GM12878 (cell line): ENCODE data around the gene NKAIN2. TPM values are rescaled to one million over a fixed set of nuclear protein-coding genes. Genes with fewer than 3 reads are reported as not detected.

Source experiments
- ATAC-seq: fragments of 200-7000 bp; cut with Tn5 transposase; 3 replicates; pipeline ENCODE4 v1.9.1; 2020; ENCODE audit warnings: mild to moderate bottlenecking, moderate library complexity
- BruUV-seq: library from RNA; stranded (reverse); fragments of 400-500 nt; replicated peaks from 2 replicates; lab custom pipeline; 2021; lab: Mats Ljungman, UMichigan
- CTCF ChIA-PET: fragments of 300-600 bp; sonication (Branson Sonifier 250); formaldehyde crosslinking; extraction: SDS; loops from one replicate; lab custom pipeline; 2021; ENCODE audit warnings: inconsistent platforms; lab: Yijun Ruan, JAX
- POLR2A ChIA-PET: fragments of 350-600 bp; formaldehyde crosslinking; extraction: SDS; loops from one replicate; lab custom pipeline; 2021; ENCODE audit warnings: inconsistent platforms; lab: Charles Lee
- RAD21 ChIA-PET: fragments of 300-600 bp; sonication (Branson Sonifier 250); formaldehyde crosslinking; loops from one replicate; lab custom pipeline; 2023; ENCODE audit warnings: antibody characterized with exemption; ENCODE audit not compliant: unreplicated experiment; lab: Charles Lee
- SMC1A ChIA-PET: fragments of 300-600 bp; sonication (Branson Sonifier 250); formaldehyde crosslinking; loops from one replicate; lab custom pipeline; 2023; ENCODE audit not compliant: unreplicated experiment, uncharacterized antibody; lab: Charles Lee
- DNase-seq: peaks from one replicate; pipeline ENCODE4 v3.0.0-alpha.2; 2011; ENCODE audit warnings: low read depth, low spot score
- FAIRE-seq: peaks from 3 replicates; lab custom pipeline; 2011; peaks lifted over from hg19 to GRCh38; lab: Jason Lieb, UNC
- H2AFZ ChIP-seq: 2 replicates; pipeline ENCODE4 v1.6.0; 2011; ENCODE audit warnings: low read depth, low read length, control low read depth; ENCODE audit not compliant: control insufficient read depth
- H3K27ac ChIP-seq: 2 replicates; pipeline ENCODE4 v1.5.1; 2011; ENCODE audit warnings: control low read depth; ENCODE audit not compliant: control insufficient read depth, insufficient read depth
- H3K27me3 ChIP-seq, 2 experiments: replicated peaks in 1 of 2; 2 replicates each; pipeline versions ENCODE4 v1.6.0 to v1.6.1; 2011; ENCODE audit warnings: low read length in 1 of 2; ENCODE audit not compliant: control insufficient read depth in 2 of 2, insufficient read depth in 2 of 2
- H3K36me3 ChIP-seq, 2 experiments: 2 replicates each; pipeline ENCODE4 v1.5.1; 2011; ENCODE audit warnings: low read length in 1 of 2; ENCODE audit not compliant: control insufficient read depth in 2 of 2, insufficient read depth in 2 of 2
- H3K4me1 ChIP-seq: 2 replicates; pipeline ENCODE4 v1.6.1; 2011; ENCODE audit warnings: mild to moderate bottlenecking, low read length, moderate library complexity, mixed read lengths; ENCODE audit not compliant: control insufficient read depth, insufficient read depth
- H3K4me2 ChIP-seq: 2 replicates; pipeline ENCODE4 v1.6.0; 2011; ENCODE audit warnings: control low read depth; ENCODE audit not compliant: control insufficient read depth, insufficient read depth
- H3K4me3 ChIP-seq: fragments of 200-600 bp; sonication (generic); 2 replicates; pipeline ENCODE4 v1.5.1; 2016
- H3K79me2 ChIP-seq: 2 replicates; pipeline ENCODE4 v1.6.0; 2011; ENCODE audit warnings: low read length; ENCODE audit not compliant: control insufficient read depth, insufficient read depth
- H3K9ac ChIP-seq: 2 replicates; pipeline ENCODE4 v1.8.0; 2011; ENCODE audit warnings: low read length, control low read depth, mixed read lengths; ENCODE audit not compliant: control insufficient read depth, insufficient read depth
- H3K9me3 ChIP-seq: replicated peaks from 3 replicates; pipeline ENCODE4 v1.5.1; 2011; ENCODE audit warnings: mild to moderate bottlenecking, low read length; ENCODE audit not compliant: control insufficient read depth, insufficient read depth
- H4K20me1 ChIP-seq: 2 replicates; pipeline ENCODE4 v1.6.0; 2011; ENCODE audit not compliant: control insufficient read depth, insufficient read depth
- ATF7 ChIP-seq: fragments of 450-650 bp; IDR thresholded peaks from 2 replicates; pipeline ENCODE4 v1.6.1; 2016; ENCODE audit warnings: low read depth, mild to moderate bottlenecking
- CBFB ChIP-seq: IDR thresholded peaks from 2 replicates; pipeline ENCODE4 v1.6.1; 2016; ENCODE audit warnings: antibody characterized with exemption, low read depth
- DPF2 ChIP-seq: fragments of 450-650 bp; IDR thresholded peaks from 2 replicates; pipeline ENCODE4 v1.6.1; 2017; ENCODE audit warnings: mild to moderate bottlenecking
- ETV6 ChIP-seq, 2 experiments: fragments of 450-650 bp in 1 of 2; IDR thresholded peaks in 1 of 2; conservative IDR thresholded peaks in 1 of 2; 2 replicates each; pipeline ENCODE4 v1.6.1; 2014; ENCODE audit warnings: antibody characterized with exemption in 1 of 2, borderline replicate concordance in 1 of 2, low read depth in 1 of 2, mild to moderate bottlenecking in 1 of 2, moderate library complexity in 1 of 2
- FOXK2 ChIP-seq: fragments of 450-650 bp; IDR thresholded peaks from 2 replicates; pipeline ENCODE4 v1.6.1; 2017; ENCODE audit warnings: mild to moderate bottlenecking, moderate library complexity
- IRF4 ChIP-seq: IDR thresholded peaks from 2 replicates; pipeline ENCODE4 v1.6.1; 2011; ENCODE audit warnings: low read depth, low read length
- MYC ChIP-seq: IDR thresholded peaks from 2 replicates; pipeline ENCODE4 v1.6.1; 2011; ENCODE audit warnings: mild to moderate bottlenecking, low read length, moderate library complexity, inconsistent platforms; ENCODE audit not compliant: insufficient read depth, insufficient replicate concordance, insufficient read length, severe bottlenecking
- NBN ChIP-seq: fragments of 450-650 bp; IDR thresholded peaks from 2 replicates; pipeline ENCODE4 v1.6.1; 2016
- SIN3A ChIP-seq: IDR thresholded peaks from 2 replicates; pipeline ENCODE4 v1.6.1; 2012; ENCODE audit warnings: low read depth, low read length, improper control_type of control experiment
- SPI1 ChIP-seq: IDR thresholded peaks from 2 replicates; pipeline ENCODE4 v1.6.1; 2011; ENCODE audit warnings: low read depth, mild to moderate bottlenecking, low read length, moderate library complexity, borderline replicate concordance; ENCODE audit not compliant: insufficient read depth
- WGBS: methylation state at CpG from one replicate; pipeline ENCODE4 v1.1.6; 2016; ENCODE audit warnings: low lambda C conversion rate; ENCODE audit not compliant: insufficient replicate concordance, insufficient coverage; ENCODE audit errors: missing lambda C conversion rate; 5-methylcytosine and 5-hydroxymethylcytosine counted together
- in situ Hi-C: fragments of 300-500 bp; cut with MboI; formaldehyde crosslinking; loops from 9 replicates; pipeline ENCODE4 v1.14.3; 2018; ENCODE audit warnings: mixed read lengths
- intact Hi-C: fragments of 100-400 bp; cut with micrococcal nuclease; formaldehyde crosslinking; loops from one replicate; pipeline ENCODE4 v1.14.2; 2022; ENCODE audit not compliant: unreplicated experiment
- polyA plus RNA-seq, 11 experiments: library from polyadenylated mRNA; depleted of rRNA in 4 of 11; unstranded in 6 of 11; stranded (reverse) in 5 of 11; fragments of >200 nt; fragmentation: Nextera tagmentation in 4 of 11; fragmentation: Illumina TruSeq in 1 of 11; extraction: Ambion mirVana in 4 of 11; extraction: Trizol in 1 of 11; gene quantifications; 1 replicate in 1 of 11; 2 replicates in 10 of 11; pipeline versions ENCODE4 v1.2.1 to v1.2.3, GENCODE V29; 2011 to 2016; ENCODE audit warnings: inconsistent platforms in 2 of 11, missing spikeins in 2 of 11, low read depth in 1 of 11
- total RNA-seq, 4 experiments: library from RNA; depleted of rRNA in 3 of 4; stranded (reverse); fragments of >200 nt in 3 of 4; fragmentation: Illumina TruSeq in 1 of 4; extraction: Trizol in 1 of 4; gene quantifications; 2 replicates each; pipeline versions ENCODE4 v1.2.1 to v1.2.3, GENCODE V29; 2013 to 2021
- TF ChIP-seq, protein P1 (sequence below): fragments of 450-650 bp; IDR thresholded peaks from 2 replicates; pipeline ENCODE4 v1.6.1; 2017; ENCODE audit warnings: mild to moderate bottlenecking, moderate library complexity
- TF ChIP-seq, protein P2 (sequence below): fragments of 450-650 bp; IDR thresholded peaks from 2 replicates; pipeline ENCODE4 v1.6.1; 2016; ENCODE audit warnings: mild to moderate bottlenecking

The NKAIN2 gene
- total and polyA plus RNA-seq, 10 of the 15 experiments (the other 5 are each of a cell fraction or from before 2014, with no cell fraction given) = not detected

DNA sequence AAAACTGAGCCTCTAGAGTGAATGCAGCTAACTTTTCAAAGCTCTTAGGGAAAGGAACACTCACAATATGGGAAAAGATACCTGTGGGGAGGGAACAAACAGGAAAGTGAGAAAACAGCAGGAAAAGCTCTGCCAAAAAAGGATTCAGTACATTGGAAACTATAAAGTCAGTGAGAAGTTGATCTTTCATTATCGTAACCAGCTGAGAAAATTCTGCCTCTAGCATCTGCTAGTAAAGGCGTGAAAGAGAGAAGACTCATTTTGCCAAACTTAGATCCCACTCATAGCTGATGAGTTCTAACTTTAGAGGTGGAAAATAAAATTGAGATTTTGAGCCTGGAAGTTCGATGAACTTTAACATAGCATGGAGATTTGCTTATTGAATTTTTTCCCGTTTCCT is 836.8 kb downstream of the NKAIN2 start (continued):
- TF ChIP-seq ATF7 (no peak), ETV6 (conservative IDR thresholded peaks at IDR 0.05 in 1 of 2, IDR thresholded peaks at IDR 0.05 in 1 of 2; ENCODE audit: borderline replicate concordance in 1 of 2, low read depth in 1 of 2) (no peak)

DNA sequence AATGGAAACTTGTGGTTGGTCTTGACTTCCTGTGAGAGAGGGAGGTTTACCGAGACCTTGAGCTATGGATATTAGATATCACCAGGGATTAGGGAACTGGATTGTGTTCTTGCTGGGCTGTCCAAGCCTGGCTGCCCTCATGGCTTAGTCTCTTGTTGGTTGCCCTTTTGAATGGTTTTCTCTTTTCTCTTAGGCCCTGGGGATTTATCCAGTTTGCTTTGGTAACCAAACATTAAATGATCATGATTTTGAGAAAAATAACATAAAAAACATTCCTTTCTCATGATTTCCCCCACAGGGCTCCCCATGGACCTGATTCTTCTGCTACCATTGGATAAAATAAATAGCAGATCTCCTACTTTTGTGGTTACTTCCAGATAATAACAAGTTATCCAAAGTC is 852.2 kb downstream of the NKAIN2 start:
- ATAC-seq (no peak), FAIRE-seq (no peak), DNase-seq (no peak)
- in situ Hi-C loops = no loop called here
- POLR2A ChIA-PET = no interaction called here
- Histone ChIP-seq H2AFZ (no peak overlapping the region), H3K4me1 (no peaks in the 10 kb centered on the region), H4K20me1 (no peaks in the 10 kb centered on the region), H3K27me3 (no peaks in the 10 kb centered on the region), H3K27ac (no peak overlapping the region), H3K36me3 (no peaks in the 10 kb centered on the region), H3K9me3 (no peaks in the 10 kb centered on the region), H3K9ac (no peak overlapping the region), H3K4me3 (no peak overlapping the region), H3K4me2 (no peak overlapping the region), H3K79me2 (no peaks in the 10 kb centered on the region)
- WGBS = 0% methylated on average over 1 of the region's 1 CpG
- SMC1A ChIA-PET = no interaction called here
- TF ChIP-seq, protein P1, sequence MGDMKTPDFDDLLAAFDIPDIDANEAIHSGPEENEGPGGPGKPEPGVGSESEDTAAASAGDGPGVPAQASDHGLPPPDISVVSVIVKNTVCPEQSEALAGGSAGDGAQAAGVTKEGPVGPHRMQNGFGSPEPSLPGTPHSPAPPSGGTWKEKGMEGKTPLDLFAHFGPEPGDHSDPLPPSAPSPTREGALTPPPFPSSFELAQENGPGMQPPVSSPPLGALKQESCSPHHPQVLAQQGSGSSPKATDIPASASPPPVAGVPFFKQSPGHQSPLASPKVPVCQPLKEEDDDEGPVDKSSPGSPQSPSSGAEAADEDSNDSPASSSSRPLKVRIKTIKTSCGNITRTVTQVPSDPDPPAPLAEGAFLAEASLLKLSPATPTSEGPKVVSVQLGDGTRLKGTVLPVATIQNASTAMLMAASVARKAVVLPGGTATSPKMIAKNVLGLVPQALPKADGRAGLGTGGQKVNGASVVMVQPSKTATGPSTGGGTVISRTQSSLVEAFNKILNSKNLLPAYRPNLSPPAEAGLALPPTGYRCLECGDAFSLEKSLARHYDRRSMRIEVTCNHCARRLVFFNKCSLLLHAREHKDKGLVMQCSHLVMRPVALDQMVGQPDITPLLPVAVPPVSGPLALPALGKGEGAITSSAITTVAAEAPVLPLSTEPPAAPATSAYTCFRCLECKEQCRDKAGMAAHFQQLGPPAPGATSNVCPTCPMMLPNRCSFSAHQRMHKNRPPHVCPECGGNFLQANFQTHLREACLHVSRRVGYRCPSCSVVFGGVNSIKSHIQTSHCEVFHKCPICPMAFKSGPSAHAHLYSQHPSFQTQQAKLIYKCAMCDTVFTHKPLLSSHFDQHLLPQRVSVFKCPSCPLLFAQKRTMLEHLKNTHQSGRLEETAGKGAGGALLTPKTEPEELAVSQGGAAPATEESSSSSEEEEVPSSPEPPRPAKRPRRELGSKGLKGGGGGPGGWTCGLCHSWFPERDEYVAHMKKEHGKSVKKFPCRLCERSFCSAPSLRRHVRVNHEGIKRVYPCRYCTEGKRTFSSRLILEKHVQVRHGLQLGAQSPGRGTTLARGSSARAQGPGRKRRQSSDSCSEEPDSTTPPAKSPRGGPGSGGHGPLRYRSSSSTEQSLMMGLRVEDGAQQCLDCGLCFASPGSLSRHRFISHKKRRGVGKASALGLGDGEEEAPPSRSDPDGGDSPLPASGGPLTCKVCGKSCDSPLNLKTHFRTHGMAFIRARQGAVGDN = no peak
- TF ChIP-seq, protein P2, sequence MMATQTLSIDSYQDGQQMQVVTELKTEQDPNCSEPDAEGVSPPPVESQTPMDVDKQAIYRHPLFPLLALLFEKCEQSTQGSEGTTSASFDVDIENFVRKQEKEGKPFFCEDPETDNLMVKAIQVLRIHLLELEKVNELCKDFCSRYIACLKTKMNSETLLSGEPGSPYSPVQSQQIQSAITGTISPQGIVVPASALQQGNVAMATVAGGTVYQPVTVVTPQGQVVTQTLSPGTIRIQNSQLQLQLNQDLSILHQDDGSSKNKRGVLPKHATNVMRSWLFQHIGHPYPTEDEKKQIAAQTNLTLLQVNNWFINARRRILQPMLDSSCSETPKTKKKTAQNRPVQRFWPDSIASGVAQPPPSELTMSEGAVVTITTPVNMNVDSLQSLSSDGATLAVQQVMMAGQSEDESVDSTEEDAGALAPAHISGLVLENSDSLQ = no peak
- no peak for TF ChIP-seq FOXK2
- no peak for TF ChIP-seq SPI1
- no peak for TF ChIP-seq CBFB
- no peak for TF ChIP-seq NBN
- no peak for TF ChIP-seq ATF7
- no peak for TF ChIP-seq IRF4
- no peak for TF ChIP-seq DPF2
- TF ChIP-seq MYC = no peak
- TF ChIP-seq SIN3A = no peak
- no TSS peak for BruUV-seq
- CTCF ChIA-PET = no interaction called here
- intact Hi-C loops = no loop called here
- RAD21 ChIA-PET = no interaction called here
